Measurements from ENCODE around the gene WAS.

DNA sequence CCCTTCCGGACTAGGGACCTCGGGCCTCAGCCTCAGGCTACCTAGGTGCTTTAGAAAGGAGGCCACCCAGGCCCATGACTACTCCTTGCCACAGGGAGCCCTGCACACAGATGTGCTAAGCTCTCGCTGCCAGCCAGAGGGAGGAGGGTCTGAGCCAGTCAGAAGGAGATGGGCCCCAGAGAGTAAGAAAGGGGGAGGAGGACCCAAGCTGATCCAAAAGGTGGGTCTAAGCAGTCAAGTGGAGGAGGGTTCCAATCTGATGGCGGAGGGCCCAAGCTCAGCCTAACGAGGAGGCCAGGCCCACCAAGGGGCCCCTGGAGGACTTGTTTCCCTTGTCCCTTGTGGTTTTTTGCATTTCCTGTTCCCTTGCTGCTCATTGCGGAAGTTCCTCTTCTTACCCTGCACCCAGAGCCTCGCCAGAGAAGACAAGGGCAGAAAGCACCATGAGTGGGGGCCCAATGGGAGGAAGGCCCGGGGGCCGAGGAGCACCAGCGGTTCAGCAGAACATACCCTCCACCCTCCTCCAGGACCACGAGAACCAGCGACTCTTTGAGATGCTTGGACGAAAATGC, at the start of gene WAS:
- TF ChIP-seq, protein P1, sequence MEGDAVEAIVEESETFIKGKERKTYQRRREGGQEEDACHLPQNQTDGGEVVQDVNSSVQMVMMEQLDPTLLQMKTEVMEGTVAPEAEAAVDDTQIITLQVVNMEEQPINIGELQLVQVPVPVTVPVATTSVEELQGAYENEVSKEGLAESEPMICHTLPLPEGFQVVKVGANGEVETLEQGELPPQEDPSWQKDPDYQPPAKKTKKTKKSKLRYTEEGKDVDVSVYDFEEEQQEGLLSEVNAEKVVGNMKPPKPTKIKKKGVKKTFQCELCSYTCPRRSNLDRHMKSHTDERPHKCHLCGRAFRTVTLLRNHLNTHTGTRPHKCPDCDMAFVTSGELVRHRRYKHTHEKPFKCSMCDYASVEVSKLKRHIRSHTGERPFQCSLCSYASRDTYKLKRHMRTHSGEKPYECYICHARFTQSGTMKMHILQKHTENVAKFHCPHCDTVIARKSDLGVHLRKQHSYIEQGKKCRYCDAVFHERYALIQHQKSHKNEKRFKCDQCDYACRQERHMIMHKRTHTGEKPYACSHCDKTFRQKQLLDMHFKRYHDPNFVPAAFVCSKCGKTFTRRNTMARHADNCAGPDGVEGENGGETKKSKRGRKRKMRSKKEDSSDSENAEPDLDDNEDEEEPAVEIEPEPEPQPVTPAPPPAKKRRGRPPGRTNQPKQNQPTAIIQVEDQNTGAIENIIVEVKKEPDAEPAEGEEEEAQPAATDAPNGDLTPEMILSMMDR (IDR thresholded peaks at IDR 0.05): no peak
- TF ChIP-seq POLR2A (IDR thresholded peaks at IDR 0.05): no peak

All from body of pancreas (tissue), 4 donors.